Activated CD4-positive, alpha-beta T cell treated with anti-CD3 and anti-CD28 coated beads for 48 hours (primary cell): ENCODE results near the gene ADGRL3.
"Not testable (repeated sequence)": the region's sequence is repeated elsewhere in the genome, so short reads cannot be mapped to it uniquely, and the experiment has no call there.

Experiments
- DNase-seq: peaks from one replicate; pipeline ENCODE4 v3.0.0-alpha.2; 2020

The ADGRL3 gene

DNA sequence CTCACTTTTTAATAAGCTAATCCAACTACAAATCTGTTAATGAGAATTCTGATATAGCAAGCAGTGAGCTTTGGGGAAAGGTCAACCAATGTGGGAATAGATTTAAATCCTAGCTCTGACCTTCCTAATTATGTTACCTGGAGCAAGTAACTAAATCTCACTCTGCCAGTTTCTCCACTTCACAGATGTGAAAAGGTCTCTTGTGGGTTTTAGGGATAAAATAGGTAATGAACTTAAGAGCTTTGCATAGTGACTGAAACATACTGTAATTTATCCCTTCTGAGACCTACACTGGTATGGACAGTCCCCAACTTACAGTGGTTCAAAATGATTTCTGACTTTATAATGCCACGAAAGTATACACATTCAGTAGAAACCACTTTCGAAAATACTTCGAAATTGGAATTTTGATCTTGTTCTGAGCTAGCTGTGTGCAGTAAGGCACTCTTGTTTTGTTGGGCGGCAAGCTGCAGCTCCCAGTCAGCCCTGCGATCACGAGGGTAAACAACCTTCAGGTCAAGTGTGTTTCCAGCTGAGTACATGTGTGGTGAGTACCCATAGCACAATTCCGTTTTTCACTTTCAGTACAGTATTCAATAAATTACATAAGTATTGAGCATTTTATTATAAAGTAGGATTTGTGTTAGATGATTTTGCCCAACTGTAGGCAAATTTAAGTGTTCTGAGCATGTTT is 93.7 kb downstream of the ADGRL3 start:
- no peak for DNase-seq

DNA sequence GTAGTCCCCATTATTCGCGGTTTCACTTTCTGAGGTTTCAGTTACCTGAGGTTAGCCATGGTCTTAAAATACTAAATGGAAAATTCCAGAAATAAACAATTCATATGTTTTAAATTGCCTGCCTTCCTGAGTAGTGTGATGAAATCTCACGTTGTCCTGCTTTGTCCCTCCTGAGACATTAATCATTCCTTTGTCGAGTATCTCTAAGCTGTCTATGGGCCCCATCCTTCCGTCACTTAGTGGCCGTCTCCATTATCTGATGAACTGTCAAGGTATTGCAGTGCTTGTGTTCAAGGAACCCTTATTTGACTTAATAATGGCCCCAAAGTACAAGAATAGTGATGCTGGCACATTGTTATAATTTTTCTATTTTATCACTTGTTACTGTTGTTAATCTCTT is 94.8 kb downstream of the ADGRL3 start:
- DNase-seq = no peak

DNA sequence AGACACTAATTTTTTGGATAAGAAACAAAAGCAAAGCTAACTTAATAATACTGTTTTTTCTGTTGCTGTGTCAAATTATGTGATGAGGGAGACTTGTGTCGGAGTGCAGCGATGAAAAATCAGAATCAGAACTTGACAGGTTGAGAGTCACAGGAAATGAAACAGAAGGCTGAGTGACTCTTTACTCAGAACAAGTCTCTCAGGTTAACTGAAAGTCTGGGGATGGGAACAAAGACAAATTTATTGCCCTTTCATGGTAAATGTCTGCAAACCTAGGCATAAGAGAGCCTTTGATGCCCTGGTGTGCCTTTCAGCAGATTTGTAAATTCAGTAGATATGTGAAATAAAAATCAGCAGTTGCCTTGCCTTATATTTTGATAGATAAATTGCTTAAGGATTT is 96.0 kb downstream of the ADGRL3 start:
- no peak for DNase-seq

GRCh38 chr4:61298178-61298740 is 98.1 kb downstream of the ADGRL3 start:
- DNase-seq = no peak

DNA sequence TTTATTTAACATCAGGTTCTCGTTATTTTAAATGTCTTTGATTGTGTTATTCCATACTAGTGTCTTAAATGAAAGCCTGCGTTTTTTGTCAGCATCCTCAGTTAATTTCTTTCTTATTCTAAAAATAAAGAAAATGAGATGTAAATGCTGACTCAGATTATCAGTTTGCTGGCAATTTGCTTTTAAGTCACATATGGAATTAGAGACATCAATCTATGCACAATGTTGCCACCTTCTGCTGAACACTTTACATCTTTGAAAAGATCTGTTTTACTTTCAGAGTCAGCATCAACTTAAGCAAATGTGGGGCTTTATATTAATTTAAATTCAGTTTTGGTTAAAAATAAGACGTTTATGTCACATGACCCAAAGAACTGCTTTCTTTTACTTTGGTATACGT is 99.2 kb downstream of the ADGRL3 start:
- DNase-seq = no peak

DNA sequence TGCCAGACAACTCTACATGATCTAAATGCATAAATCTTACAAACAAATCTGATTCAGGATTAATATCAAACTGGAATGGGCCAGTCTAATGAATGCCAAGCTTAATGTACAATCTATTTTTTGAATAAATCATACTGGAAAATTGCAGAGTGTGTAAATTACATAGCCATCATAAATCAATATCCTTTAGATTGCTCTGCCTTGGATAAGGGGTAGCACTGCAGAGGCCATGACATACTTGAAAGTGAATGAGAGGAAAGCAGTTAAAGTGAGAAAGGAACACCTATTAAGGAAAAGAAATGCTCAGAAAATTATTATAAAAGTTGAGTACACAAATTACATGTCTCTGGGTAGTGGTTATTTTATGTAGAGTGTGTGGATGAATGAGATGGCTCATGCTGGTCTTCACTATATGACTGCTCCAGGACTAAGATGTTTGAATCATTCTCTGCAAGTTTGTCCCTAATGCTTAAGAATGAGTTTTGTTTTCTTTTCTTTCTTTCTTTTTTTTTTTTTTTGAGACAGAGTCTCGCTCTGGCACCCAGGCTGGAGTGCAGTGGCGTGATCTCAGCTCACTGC is 100.2 kb downstream of the ADGRL3 start:
- DNase-seq = no peak

GRCh38 chr4:61301271-61301670 is 101.1 kb downstream of the ADGRL3 start:
- DNase-seq = no peak

GRCh38 chr4:61308033-61308432 is 107.9 kb downstream of the ADGRL3 start:
- DNase-seq = no peak

- no peak for DNase-seq
These were observed 109.5 kb downstream of the ADGRL3 start for GRCh38 chr4:61309616-61310015.

- DNase-seq = no peak
These were observed 112.4 kb downstream of the ADGRL3 start for GRCh38 chr4:61312526-61312925.

DNA sequence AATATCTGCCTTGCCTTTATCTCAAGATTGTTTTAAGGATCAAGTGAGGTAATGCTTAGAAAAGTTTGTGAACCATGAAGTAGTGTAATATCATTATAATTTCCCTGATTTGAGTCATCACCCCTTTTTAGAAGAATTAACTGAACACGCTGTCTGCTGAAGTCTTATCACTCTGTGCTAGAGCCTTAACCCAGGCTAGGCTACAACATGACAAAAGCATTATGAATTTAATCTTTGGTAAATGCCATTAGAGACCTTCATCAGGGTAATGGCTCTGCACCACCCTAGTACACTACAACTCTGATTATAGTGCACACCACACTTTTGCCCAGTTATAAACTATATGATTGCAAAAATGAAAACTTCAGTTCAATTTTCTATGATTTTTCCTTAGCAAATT is 118.3 kb downstream of the ADGRL3 start:
- DNase-seq = no peak

- DNase-seq = no peak
These were observed 119.0 kb downstream of the ADGRL3 start for GRCh38 chr4:61319156-61319555.

DNA sequence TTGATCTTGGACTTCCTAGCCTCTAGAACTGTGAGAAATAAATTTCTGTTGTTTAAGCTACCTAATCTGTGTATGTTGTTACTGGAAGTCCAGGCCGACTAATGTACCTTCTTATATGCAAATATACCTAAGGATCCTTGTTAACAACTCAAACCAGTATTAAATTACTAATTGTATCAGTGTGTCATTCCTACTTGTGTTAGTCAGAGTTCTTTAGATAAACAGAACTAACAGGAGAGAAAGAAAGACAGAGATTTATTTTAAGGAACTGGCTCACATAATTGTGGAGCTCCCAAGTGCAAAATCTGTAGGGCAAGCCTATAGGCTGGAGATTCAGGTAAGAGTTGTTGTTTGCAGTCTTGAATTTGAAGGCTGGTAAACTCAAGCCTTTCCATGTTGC is 120.0 kb downstream of the ADGRL3 start:
- no peak for DNase-seq

DNA sequence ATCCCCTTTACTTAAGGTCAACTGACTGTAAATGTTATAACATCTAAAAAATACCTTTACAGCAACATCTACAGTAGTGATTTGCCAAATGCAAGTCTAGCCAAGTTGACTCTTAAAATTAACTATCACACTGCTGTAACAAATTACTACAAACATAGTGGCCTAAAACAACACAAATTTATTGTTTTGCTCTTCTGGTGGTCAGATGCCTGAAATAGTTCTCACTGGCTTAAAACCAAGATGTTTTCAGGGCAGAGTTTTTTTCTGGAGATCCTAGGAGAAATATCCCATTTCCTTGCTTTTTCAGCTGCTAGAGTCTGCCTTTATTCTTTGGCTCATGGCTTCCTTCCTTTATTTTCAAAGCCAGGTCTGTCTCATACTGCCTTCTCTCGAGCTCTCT is 120.5 kb downstream of the ADGRL3 start:
- DNase-seq = no peak

GRCh38 chr4:61332693-61333092 is 132.6 kb downstream of the ADGRL3 start:
- no peak for DNase-seq

GRCh38 chr4:61333490-61333889 is 133.4 kb downstream of the ADGRL3 start:
- no peak for DNase-seq

- DNase-seq = no peak
These were observed 135.2 kb downstream of the ADGRL3 start for GRCh38 chr4:61335241-61335763.

GRCh38 chr4:61336488-61336887 is 136.4 kb downstream of the ADGRL3 start:
- no peak for DNase-seq

GRCh38 chr4:61336916-61337315 is 136.8 kb downstream of the ADGRL3 start:
- DNase-seq = no peak

- DNase-seq = no peak
These were observed 141.9 kb downstream of the ADGRL3 start for GRCh38 chr4:61342061-61342460.

GRCh38 chr4:61350932-61351331 is 150.8 kb downstream of the ADGRL3 start:
- DNase-seq = no peak

DNA sequence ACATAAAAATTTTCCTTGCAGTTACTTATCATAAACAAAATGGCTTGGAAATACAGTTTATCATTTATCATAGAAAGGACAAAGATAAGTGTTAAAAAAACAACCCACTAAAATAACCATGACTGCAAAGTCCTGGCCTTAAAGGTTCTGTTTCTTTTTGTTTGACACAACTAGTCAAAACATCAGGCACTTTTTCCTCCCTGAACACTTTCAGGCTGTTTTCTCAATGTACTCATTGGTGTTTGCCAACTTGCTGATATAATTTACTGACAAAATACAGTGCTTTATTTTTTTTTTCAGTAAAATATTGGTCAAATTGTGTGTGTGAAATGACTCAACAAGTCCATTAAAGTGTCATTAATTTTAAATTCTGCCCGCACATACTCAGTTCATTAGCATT is 156.6 kb downstream of the ADGRL3 start:
- DNase-seq = no peak

GRCh38 chr4:61359301-61359700 is 159.2 kb downstream of the ADGRL3 start:
- DNase-seq = no peak

DNA sequence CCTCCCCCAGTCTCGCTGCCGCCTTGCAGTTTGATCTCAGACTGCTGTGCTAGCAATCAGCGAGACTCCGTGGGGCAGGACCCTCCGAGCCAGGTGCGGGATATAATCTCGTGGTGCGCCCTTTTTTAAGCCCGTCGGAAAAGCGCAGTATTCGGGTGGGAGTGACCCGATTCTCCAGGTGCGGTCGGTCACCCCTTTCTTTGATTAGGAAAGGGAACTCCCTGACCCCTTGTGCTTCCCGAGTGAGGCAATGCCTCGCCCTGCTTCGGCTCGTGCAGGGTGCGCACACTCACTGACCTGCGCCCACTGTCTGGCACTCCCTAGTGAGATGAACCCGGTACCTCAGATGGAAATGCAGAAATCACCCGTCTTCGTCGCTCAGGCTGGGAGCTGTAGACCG is 172.7 kb downstream of the ADGRL3 start:
- not testable (repeated sequence) for DNase-seq
